ENCODE measurements around the gene TAT.
"Not testable (repeated sequence)": the region's sequence is repeated elsewhere in the genome, so short reads cannot be mapped to it uniquely, and the experiment has no call there.

The TAT gene

DNA sequence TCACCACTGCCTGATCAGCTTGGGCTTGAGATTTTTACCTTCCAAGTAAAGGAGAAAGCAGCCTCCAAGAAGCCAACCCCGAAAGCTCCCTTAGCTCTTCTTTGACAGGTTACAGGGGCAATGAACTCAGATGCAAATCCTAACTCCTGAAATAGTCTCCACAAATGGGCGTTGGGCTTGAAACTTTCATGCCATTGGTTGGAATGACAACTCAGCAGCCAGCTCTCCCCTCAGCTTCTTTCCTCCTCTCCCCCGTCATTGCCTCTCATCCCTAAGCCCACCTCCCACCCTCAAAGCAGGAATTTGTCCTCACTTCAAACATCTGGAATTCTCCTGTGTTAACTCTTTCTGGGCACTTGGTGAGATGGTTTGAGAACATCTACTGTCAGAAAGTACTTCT lies at the start of gene TAT:
TAT (minus strand) TSS at position 122 of the 400 bp plus-strand sequence. CDS start 677 bp downstream, outside the sequence.
- no peak for FAIRE-seq

DNA sequence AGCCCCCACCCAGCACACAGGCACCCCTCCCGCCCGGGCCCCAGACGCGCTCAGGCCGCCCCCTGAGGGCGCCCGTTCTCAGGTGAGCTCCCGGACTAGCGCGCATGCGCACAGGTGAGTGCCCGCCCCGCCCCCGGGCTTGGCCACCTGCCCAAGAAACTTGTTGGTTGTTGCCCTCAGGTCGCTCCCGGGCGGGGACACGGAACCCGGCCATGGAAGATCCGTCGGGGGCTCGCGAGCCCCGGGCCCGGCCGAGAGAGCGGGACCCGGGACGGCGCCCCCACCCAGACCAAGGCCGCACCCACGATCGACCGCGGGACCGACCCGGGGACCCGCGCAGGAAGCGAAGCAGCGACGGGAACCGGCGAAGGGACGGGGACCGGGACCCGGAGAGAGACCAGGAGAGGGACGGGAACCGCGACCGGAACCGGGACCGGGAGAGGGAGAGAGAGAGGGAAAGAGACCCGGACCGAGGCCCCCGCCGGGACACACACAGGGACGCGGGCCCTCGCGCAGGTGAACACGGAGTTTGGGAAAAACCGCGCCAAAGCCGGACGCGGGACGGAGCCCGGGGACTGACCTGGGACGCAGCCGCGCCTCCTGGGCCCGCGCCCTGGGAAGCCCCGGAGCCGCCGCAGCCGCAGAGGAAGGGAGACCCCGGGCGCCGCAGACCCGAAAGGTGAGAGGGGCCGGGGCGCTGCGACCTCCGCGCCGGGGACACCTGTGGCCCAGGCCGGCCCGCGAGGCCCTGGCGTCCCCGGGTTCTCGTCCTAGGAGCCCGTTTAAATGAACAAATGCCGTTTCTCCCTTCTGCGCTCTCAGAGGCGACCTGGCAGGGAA lies 49.3 kb upstream of the TAT start, which contains the start of gene MARVELD3:
MARVELD3 (plus strand) TSS at position 167 of the 840 bp plus-strand sequence; CDS start at position 213, 46 bp downstream.
- no peak for FAIRE-seq

DNA sequence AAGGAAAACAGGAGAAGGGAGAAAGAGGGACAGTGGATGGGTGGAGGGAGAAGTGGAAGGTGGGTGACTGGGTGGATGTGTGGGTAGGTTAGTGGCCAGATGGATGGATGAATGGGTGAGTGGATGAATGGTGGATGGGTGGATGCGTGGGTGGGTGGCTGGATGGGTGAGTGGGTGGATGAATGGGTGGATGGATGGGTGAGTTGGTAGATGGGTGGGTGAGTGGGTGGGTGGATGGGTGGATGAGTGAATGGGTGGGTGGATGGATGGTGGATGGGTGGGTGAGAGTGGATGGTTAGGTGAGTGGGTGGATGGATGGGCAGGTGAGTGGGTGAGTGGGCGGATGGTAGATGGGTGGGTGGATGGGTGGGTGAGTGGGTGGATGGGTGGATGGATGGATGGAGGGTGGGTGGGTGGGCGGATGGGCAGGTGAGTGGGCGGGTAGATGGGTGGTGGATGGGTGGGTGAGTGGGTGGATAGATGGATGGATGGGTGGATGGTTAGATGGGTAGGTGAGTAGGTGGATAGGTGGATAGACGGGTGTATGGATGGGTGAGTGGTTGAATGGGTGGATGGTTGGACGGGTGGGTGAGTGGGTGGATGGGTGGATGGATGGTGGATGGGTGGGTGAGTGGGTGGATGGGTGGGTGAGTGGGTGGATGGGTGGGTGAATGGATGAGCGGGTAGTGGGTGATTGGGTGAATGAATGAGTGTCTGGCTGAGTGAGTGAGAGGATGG lies 48.4 kb upstream of the TAT start:
- no peak for FAIRE-seq

DNA sequence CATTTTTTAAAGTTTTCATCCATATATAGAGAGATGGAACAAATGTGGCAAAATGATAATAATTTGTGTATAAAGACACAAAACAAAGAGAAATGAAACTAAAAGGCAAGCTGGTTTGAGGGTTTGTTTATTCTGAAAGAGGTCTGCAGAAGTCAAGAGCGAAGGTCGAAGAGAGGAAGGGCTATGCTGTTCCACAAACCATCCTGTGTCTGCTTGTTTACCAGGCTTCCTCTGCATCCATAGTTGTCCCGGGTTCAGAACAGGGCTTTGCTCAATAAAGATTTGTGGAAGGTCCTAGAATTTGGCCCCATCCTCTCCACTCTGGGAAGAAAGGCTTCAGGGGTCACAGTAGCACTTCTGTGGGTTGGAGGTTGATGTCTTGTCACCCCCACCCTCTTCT lies 46.7 kb upstream of the TAT start:
- FAIRE-seq, result no peak

GRCh38 chr16:71622088-71622487 lies 45.2 kb upstream of the TAT start:
- FAIRE-seq, result no peak

- no peak for FAIRE-seq
These were observed 41.5 kb upstream of the TAT start for GRCh38 chr16:71618429-71618828.

DNA sequence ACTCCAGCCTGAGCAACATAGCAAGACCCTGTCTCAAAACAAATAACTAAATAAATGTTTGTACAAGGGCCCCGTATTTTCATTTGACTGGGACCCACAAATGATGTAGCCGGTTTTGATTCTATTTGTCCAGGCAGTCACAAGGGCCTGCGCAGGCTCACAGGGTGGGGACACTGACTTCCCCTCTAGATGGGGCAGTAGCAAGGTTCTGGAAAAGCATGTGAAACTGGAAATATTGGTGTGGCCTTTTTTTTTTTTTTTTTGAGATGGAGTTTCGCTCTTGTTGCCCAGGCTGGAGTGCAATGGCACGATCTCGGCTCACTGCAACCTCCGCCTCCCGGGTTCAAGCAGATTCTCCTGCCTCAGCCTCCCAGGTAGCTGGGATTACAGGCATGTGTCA lies 38.1 kb upstream of the TAT start:
- not testable (repeated sequence) for FAIRE-seq

GRCh38 chr16:71610936-71611871 lies 34.3 kb upstream of the TAT start:
- no peak for FAIRE-seq

DNA sequence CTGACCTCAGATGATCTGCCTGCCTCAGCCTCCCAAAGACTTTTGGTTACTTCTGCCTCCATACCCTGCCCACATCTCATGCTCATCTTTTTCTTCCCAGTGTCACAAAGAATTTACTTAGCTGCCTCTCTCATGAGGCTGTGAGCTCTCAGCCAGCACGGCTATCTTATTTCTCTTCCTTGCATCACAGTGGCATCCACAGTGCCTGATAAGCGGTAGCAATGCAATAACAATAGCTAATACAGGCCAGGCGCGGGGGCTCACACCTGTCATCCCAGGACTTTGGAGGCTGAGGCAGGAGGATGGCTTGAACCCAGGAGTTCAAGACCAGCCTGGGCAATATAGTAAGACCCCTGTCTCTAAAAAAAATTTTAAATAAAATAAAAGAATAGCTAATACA lies 33.6 kb upstream of the TAT start:
- no peak for FAIRE-seq

- FAIRE-seq, result no peak
These were observed 32.2 kb upstream of the TAT start for GRCh38 chr16:71609066-71609465.

DNA sequence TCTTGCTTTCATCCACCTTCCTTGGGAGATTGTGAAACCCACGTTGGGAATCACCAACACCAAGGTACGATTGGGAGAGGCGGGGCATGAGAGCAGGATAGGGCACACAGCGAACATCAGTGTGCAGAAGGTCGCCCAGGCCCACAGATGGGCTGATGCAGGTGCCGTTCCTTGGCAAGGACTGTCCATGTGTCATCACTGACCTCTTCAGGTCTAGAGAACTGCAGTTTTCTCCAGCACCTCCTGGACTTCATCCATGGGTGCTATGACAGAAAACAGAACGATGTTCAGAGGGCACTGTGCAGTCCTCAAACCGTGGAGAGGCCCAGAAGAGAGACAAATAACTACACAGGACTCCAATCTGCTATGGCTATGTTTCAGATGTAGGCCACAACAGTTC lies 23.9 kb upstream of the TAT start:
- no peak for FAIRE-seq

GRCh38 chr16:71598426-71598825 lies 21.5 kb upstream of the TAT start:
- FAIRE-seq, result not testable (repeated sequence)

- FAIRE-seq, result not testable (repeated sequence)
These were observed 18.5 kb upstream of the TAT start for GRCh38 chr16:71595340-71595826.

DNA sequence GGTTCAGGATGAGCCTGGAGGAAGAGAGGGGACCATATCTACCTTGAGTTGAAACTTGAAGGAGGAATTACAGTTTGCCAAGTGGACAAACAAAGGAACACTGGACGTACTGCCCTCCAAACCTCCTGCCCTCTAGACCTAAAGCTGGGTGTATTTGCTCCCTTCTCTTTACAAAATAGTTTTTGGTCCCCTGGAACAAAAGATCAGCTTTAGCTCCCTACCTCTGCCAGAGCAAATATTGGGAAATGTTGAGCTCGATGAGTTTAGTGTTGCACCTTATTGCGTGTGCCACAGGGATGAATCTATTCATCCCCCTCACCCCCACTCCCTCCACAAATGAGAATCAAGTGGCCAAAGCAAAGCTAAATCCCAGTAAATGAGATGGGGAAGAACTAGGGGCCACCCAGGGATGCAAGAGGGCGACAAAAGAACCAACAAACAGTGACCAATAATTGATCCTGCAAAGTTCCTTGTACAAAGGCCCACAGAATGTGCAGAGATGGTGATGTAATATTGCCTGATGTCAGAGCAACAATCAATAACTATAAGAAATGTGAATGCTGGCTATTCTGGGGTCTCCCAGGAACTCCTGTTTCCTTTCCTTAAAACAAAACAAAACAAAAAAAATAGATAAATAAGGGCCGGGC lies 17.2 kb upstream of the TAT start:
- no peak for FAIRE-seq

GRCh38 chr16:71593048-71593999 lies 16.4 kb upstream of the TAT start:
- no peak for FAIRE-seq

- FAIRE-seq, result no peak
These were observed 15.0 kb upstream of the TAT start for GRCh38 chr16:71591917-71592316.

- FAIRE-seq, result no peak
These were observed 13.7 kb upstream of the TAT start for GRCh38 chr16:71590584-71590983.

DNA sequence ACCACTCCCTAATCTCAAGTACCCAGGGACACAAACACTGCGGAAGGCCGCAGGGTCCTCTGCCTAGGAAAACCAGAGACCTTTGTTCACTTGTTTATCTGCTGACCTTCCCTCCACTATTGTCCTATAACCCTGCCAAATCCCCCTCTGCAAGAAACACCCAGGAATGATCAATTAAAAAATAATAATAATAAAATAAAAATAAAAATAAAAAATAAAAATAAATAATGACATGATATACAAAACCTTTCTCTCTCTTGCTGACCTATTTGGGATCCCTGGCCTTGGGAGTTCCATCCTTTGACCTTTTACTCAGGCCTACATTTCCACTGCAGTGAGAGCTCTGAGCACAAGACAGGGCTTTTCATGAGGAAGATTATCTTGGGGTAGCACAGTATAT lies 13.2 kb upstream of the TAT start:
- not testable (repeated sequence) for FAIRE-seq

DNA sequence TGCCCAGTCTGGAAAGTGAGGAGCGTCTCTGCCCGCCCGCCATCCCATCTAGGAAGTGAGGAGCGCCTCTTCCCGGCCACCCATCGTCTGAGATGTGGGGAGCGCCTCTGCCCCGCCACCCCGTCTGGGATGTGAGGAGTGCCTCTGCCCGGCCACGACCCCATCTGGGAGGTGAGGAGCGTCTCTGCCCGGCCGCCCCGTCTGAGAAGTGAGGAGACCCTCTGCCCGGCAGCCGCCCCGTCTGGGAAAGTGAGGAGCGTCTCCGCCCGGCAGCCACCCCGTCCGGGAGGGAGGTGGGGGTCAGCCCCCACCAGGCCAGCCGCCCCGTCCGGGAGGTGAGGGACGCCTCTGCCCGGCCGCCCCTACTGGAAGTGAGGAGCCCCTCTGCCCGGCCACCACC lies 12.4 kb upstream of the TAT start:
- FAIRE-seq, result not testable (repeated sequence)

- FAIRE-seq, result no peak
These were observed 8.4 kb upstream of the TAT start for GRCh38 chr16:71585318-71585703.

All from TTC549 (cell line).